OCI-LY7 (cell line): ENCODE measurements around the gene CDC42EP3. TPM values are rescaled to one million over a fixed set of nuclear protein-coding genes. Genes with fewer than 3 reads are reported as not detected.

Experiments
- BruUV-seq: library from RNA; stranded (reverse); fragments of 400-500 nt; replicated peaks from 2 replicates; lab custom pipeline; 2021; lab: Mats Ljungman, UMichigan
- CTCF ChIA-PET: fragments of 300-600 bp; sonication (Branson Sonifier 250); formaldehyde crosslinking; loops from one replicate; lab custom pipeline; 2022; ENCODE audit warnings: antibody characterized with exemption; ENCODE audit not compliant: unreplicated experiment; lab: Charles Lee
- POLR2A ChIA-PET: fragments of 300-600 bp; sonication (Branson Sonifier 250); formaldehyde crosslinking; loops from one replicate; lab custom pipeline; 2022; ENCODE audit warnings: antibody characterized with exemption; lab: Charles Lee
- DNase-seq: peaks from one replicate; pipeline ENCODE4 v3.0.0-alpha.2; 2015; ENCODE audit warnings: low spot score
- H2AFZ ChIP-seq: fragments of 200-600 bp; sonication (generic), shearing (Covaris generic); 2 replicates; pipeline ENCODE4 v1.6.1; 2014; ENCODE audit warnings: mild to moderate bottlenecking, antibody characterized with exemption, low read length, moderate library complexity
- H3K27ac ChIP-seq: fragments of 200-600 bp; sonication (generic); 2 replicates; pipeline ENCODE4 v1.5.1; 2014; ENCODE audit warnings: mixed run types, low read depth, mild to moderate bottlenecking, moderate library complexity, low read length, inconsistent platforms; ENCODE audit not compliant: poor library complexity, severe bottlenecking
- H3K36me3 ChIP-seq: fragments of 200-600 bp; sonication (generic); 2 replicates; pipeline ENCODE4 v1.6.1; 2014; ENCODE audit warnings: mild to moderate bottlenecking, antibody characterized with exemption, low read length, moderate library complexity, mixed read lengths; ENCODE audit not compliant: insufficient read depth
- H3K4me1 ChIP-seq: fragments of 200-600 bp; sonication (generic); 2 replicates; pipeline ENCODE4 v1.5.1; 2014; ENCODE audit warnings: mild to moderate bottlenecking, low read length; ENCODE audit not compliant: insufficient read depth, poor library complexity, severe bottlenecking
- H3K4me2 ChIP-seq: fragments of 200-600 bp; sonication (generic); 2 replicates; pipeline ENCODE4 v1.6.1; 2014; ENCODE audit warnings: mild to moderate bottlenecking, low read length
- H3K4me3 ChIP-seq: fragments of 200-600 bp; sonication (generic); 2 replicates; pipeline ENCODE4 v1.5.1; 2014; ENCODE audit warnings: mild to moderate bottlenecking, low read depth, low read length; ENCODE audit not compliant: poor library complexity, severe bottlenecking
- H3K79me2 ChIP-seq: fragments of 200-600 bp; sonication (generic); 2 replicates; pipeline ENCODE4 v1.6.1; 2016; ENCODE audit warnings: low read depth, mild to moderate bottlenecking, low read length, moderate library complexity, mixed read lengths; ENCODE audit not compliant: insufficient read depth
- H3K9me2 ChIP-seq: fragments of 200-600 bp; sonication (generic); 2 replicates; pipeline ENCODE4 v1.6.1; 2016; ENCODE audit warnings: mild to moderate bottlenecking, low read length, mixed read lengths; ENCODE audit not compliant: insufficient read depth
- H3K9me3 ChIP-seq: fragments of 200-600 bp; sonication (generic); 2 replicates; pipeline ENCODE4 v1.6.1; 2014; ENCODE audit warnings: mild to moderate bottlenecking, mixed run types, low read length, mixed read lengths
- H4K20me1 ChIP-seq: fragments of 200-600 bp; sonication (generic); 2 replicates; pipeline ENCODE4 v1.6.1; 2014; ENCODE audit warnings: mild to moderate bottlenecking, antibody characterized with exemption, low read length, moderate library complexity, mixed read lengths; ENCODE audit not compliant: insufficient read depth
- CTCF ChIP-seq: fragments of 200-600 bp; sonication (generic); conservative IDR thresholded peaks from 2 replicates; pipeline ENCODE4 v1.5.1; 2014; ENCODE audit warnings: mild to moderate bottlenecking, antibody characterized with exemption, low read length, moderate library complexity, mixed read lengths
- EZH2phosphoT487 ChIP-seq: fragments of 200-600 bp; sonication (generic); IDR thresholded peaks from 2 replicates; pipeline ENCODE4 v1.6.1; 2018; ENCODE audit warnings: low read depth, borderline replicate concordance, mild to moderate bottlenecking, mixed run types, antibody characterized with exemption, low read length, moderate library complexity, mixed read lengths
- intact Hi-C: fragments of 100-400 bp; cut with micrococcal nuclease; formaldehyde crosslinking; loops from one replicate; pipeline ENCODE4 v1.10.0; 2022; ENCODE audit not compliant: unreplicated experiment
- total RNA-seq, 2 experiments: library from RNA; depleted of rRNA in 1 of 2; stranded (reverse); fragments of >200 nt in 1 of 2; shearing (Covaris generic) in 1 of 2; gene quantifications; 2 replicates each; pipeline ENCODE4 v1.2.3, GENCODE V29; 2014 to 2022

CDC42EP3 gene
- total RNA-seq, 2 experiments from 2014 or later: 7.2 to 22.9 TPM

DNA sequence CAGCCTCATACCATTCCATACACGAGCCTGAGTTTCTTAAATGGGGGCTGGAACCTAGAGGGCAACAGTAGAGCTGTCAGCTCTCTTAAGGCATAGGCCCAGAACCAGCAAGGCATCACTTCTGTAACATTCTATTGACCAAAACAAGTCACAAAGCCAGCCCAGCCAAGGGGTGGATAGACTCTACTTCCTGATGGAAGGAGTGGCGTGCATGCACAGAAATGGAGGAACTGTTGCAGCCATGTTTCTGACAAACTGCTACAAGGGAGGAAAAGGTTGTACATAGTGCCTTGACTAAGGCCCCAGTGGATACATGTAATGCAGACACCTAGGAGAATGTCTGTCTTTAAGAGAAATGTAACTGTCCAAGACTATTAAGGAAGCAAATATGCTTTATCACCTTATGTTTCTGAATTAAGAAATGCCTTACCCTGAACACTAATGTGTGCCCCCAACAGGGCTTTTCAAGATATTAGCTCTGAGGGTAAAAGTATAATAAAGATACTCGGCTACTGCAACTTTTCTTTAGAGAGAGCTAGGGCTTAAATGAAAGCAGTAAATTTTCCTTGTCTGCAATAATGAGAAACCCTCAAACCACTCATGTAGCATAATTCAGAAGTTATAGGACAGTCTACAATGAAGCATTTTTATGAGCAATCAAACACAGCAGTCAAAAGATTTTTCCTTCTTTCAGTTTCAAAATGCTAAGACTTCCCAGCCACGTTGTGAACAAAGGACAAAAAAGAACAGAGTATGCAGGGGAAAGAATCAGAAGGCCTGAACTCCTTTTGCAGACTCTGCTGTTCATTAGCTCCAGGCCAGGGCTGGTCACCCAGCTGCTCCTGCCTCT is 35.1 kb upstream of the CDC42EP3 start:
- CTCF ChIA-PET: no interaction called here
- BruUV-seq: no TSS peak
- POLR2A ChIA-PET: interaction anchor here (0.5 to 0.7 kb wide), 3 partner anchors 22 to 798 kb away, joined by 3 to 4 read pairs (median 3); no protein-coding TSS in a partner anchor
- intact Hi-C loops: no loop called here
- Histone ChIP-seq H3K27ac (no peak overlapping the region), H3K4me2 (no peak overlapping the region), H3K4me3 (no peak overlapping the region), H2AFZ (no peak overlapping the region), H3K36me3 (no peaks in the 10 kb centered on the region), H3K4me1 (peaks cover 8% of the 10 kb centered on the region), H3K79me2 (no peaks in the 10 kb centered on the region), H3K9me2 (no peaks in the 10 kb centered on the region), H4K20me1 (no peaks in the 10 kb centered on the region), H3K9me3 (no peaks in the 10 kb centered on the region)
- TF ChIP-seq CTCF: no peak
- no peak for TF ChIP-seq EZH2phosphoT487
- no peak for DNase-seq

GRCh38 chr2:37705191-37705590 is 33.7 kb upstream of the CDC42EP3 start:
- Histone ChIP-seq H2AFZ (no peak overlapping the region), H3K9me3 (no peaks in the 10 kb centered on the region), H3K79me2 (no peaks in the 10 kb centered on the region), H3K4me2 (no peak overlapping the region), H3K4me3 (no peak overlapping the region), H3K9me2 (no peaks in the 10 kb centered on the region), H3K27ac (no peak overlapping the region), H3K36me3 (no peaks in the 10 kb centered on the region), H3K4me1 (peaks cover 8% of the 10 kb centered on the region), H4K20me1 (no peaks in the 10 kb centered on the region)
- DNase-seq: no peak
- TF ChIP-seq CTCF (no peak), EZH2phosphoT487 (no peak)
- ChIA-PET CTCF (no interaction called here), POLR2A (no interaction called here)
- no TSS peak for BruUV-seq
- intact Hi-C loops: no loop called here

- H2AFZ ChIP-seq: no peak overlapping the region
- ChIA-PET CTCF (no interaction called here), POLR2A (interaction anchor here (0.6 kb wide), 1 partner anchor 896 kb away, joined by 5 read pairs; no protein-coding TSS in a partner anchor)
- no peaks in the 10 kb centered on the region for H3K4me1 ChIP-seq
- no peaks in the 10 kb centered on the region for H3K36me3 ChIP-seq
- no peak overlapping the region for H3K4me3 ChIP-seq
- DNase-seq: no peak
- H3K79me2 ChIP-seq: no peaks in the 10 kb centered on the region
- H3K4me2 ChIP-seq: no peak overlapping the region
- H3K9me3 ChIP-seq: no peaks in the 10 kb centered on the region
- H4K20me1 ChIP-seq: no peaks in the 10 kb centered on the region
- no TSS peak for BruUV-seq
- H3K27ac ChIP-seq: no peak overlapping the region
- H3K9me2 ChIP-seq: no peaks in the 10 kb centered on the region
- intact Hi-C loops: no loop called here
- TF ChIP-seq EZH2phosphoT487 (no peak), CTCF (no peak)
These were observed 27.6 kb upstream of the CDC42EP3 start for GRCh38 chr2:37698931-37699481.
